ENCODE measurements around the gene MAPK10.

GRCh38 chr4:86011117-86011516, 348.7 kb downstream of the MAPK10 start:
- TF ChIP-seq CTCF (IDR thresholded peaks at IDR 0.05; ENCODE audit: low read depth, low read length) (no peak), MYC (IDR thresholded peaks at IDR 0.05; ENCODE audit: low read depth, low read length) (no peak), POLR2A (IDR thresholded peaks at IDR 0.05; ENCODE audit: extremely low read depth, insufficient read length) (no peak)

Data from NB4 (cell line).